Fibroblast of pulmonary artery (primary cell): Measurements from ENCODE around the gene CDH23.

Source experiments
- DNase-seq: peaks from one replicate; pipeline ENCODE4 v3.0.0-alpha.2; 2010; ENCODE audit warnings: low read depth
- H3K4me3 ChIP-seq: replicated peaks from 2 replicates; pipeline ENCODE4 v1.5.1; 2011; ENCODE audit warnings: low read depth, mild to moderate bottlenecking, control low read depth, low read length, moderate library complexity
- TF ChIP-seq, protein P1 (sequence below): IDR thresholded peaks from 2 replicates; pipeline ENCODE4 v1.5.1; 2011; ENCODE audit warnings: mild to moderate bottlenecking, control low read depth, low read length, inconsistent platforms; ENCODE audit errors: missing control alignments

Gene CDH23

DNA sequence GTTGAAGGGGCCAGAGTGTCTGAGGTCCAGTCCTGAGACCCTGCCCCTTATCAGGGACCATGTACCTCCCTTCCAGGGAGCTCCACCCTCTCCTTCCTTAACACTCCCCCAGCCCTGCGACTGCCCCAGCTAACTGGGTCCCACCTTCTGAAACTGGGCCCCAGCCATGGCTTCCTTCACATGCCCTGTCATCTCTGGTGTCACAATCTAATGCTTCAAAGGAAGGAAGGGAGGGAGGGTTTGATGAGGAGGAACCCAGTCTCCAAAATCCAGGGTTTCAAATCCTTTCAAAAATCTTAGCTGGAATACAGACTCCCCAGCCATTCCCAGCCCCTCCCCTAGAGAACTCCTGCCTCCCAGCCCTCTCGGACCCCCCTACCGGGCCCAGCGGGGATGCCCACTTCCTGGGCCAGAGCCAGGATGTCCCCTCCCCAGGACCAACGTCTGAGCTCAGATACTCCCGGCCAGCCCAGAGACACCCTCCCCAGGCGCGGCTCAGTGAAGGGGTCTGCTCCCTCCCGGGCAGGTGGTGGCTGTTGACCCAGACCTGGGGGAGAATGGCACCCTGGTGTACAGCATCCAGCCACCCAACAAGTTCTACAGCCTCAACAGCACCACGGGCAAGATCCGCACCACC is 304.9 kb downstream of the CDH23 start:
- DNase-seq: no peak
- TF ChIP-seq, protein P1, sequence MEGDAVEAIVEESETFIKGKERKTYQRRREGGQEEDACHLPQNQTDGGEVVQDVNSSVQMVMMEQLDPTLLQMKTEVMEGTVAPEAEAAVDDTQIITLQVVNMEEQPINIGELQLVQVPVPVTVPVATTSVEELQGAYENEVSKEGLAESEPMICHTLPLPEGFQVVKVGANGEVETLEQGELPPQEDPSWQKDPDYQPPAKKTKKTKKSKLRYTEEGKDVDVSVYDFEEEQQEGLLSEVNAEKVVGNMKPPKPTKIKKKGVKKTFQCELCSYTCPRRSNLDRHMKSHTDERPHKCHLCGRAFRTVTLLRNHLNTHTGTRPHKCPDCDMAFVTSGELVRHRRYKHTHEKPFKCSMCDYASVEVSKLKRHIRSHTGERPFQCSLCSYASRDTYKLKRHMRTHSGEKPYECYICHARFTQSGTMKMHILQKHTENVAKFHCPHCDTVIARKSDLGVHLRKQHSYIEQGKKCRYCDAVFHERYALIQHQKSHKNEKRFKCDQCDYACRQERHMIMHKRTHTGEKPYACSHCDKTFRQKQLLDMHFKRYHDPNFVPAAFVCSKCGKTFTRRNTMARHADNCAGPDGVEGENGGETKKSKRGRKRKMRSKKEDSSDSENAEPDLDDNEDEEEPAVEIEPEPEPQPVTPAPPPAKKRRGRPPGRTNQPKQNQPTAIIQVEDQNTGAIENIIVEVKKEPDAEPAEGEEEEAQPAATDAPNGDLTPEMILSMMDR: no peak
- H3K4me3 ChIP-seq: no peak overlapping the region

- DNase-seq: no peak
- H3K4me3 ChIP-seq: no peak overlapping the region
- TF ChIP-seq, protein P1: no peak
Measured at GRCh38 chr10:71703577-71703976, 306.9 kb downstream of the CDH23 start.

- DNase-seq: no peak
Measured at GRCh38 chr10:71704816-71705215, 308.1 kb downstream of the CDH23 start.

DNA sequence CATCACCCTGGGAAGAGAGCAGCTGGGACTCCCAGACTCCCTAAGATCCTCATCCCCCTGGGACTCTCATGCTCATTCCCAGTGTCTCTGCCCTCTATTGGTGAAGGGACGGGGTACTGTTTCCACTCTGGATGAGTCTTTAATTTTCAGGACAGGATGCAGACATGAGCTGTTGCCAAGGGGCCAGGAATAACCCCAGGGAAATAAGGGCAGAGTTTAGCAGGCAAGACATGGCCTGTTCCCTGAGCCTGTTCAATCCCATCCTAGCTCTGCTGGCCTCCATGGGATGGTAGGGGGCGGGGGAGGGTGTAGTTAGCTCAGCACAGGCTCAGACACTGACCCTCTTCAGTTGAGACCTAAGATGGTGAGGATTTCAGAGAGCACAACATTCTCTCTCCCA is 308.9 kb downstream of the CDH23 start:
- H3K4me3 ChIP-seq: no peak overlapping the region
- TF ChIP-seq, protein P1: no peak

More at GRCh38 chr10:71704816-71705215, 308.1 kb downstream of the CDH23 start:
- TF ChIP-seq, protein P1: no peak
- H3K4me3 ChIP-seq: no peak overlapping the region

DNA sequence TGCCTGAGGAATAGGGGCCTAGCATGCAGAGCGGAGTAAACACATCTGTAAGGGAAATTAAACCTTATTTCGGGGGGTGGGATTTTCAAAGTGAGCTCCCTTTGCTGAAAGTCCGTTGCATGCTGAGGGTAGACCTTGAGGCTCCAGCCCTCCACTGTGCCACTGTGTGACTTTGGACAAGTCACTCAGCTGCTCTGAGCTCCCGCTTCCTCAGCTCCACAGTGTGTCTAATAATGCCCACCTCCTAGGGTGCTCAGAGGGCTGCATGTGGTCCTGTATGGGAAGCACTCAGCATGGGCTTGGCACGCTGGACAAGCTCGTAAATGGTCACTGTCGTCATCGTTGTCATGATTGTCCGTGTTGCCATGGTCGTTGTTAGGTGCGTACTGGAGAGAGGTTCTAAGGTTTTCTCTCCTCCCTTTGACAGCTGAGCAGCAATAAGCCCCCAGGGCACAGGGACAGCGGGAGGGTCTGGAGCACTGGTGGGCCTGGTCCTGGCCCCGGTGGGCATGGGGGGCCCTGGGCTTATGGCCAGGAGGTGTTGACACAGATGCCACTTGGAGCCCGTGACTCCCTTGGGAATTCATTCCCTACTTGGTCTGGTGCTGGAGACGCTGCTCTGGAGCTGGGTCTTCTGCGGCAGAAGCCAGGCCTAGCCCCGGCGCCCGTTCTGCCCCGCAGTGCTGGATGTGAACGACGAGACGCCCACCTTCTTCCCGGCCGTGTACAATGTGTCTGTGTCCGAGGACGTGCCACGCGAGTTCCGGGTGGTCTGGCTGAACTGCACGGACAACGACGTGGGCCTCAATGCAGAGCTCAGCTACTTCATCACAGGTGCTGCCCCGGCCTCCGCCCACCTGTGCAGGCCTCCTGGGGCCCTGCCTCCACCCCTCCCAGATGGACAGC is 309.7 kb downstream of the CDH23 start:
- TF ChIP-seq, protein P1: no peak
- DNase-seq: no peak
- no peak overlapping the region for H3K4me3 ChIP-seq

More for the DNA sequence above, 308.9 kb downstream of the CDH23 start:
- DNase-seq: no peak

DNA sequence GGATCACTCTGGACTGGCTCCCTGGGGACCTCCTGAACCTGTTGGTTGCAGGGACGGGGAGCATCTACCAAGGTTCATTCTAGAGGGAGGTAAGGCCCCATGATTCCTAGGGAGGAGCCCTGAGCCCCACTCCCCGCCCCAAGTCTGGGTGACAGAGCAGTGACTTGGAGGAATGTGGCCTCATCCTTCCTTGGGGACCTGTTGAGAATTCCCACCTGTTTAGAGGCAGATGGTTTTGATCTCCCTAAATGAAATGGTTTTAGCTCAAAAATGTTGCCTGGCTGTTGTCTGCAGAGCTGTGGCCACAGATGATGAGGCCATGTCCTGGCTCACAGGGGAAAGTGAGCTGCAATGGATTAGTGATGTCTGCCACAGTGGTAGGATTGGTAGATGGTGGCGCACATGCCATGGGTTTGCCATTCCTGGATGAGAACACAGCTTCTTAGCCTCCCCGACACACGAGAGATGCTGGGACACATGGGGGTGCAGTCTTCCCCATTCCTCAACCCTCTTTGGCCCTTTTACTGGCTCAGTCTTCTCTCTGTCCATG is 310.6 kb downstream of the CDH23 start:
- H3K4me3 ChIP-seq: no peak overlapping the region
- TF ChIP-seq, protein P1: no peak

More for the DNA sequence above, 310.6 kb downstream of the CDH23 start:
- DNase-seq: no peak
